Stimulated activated CD4-positive, alpha-beta T cell treated with anti-CD3 and anti-CD28 coated beads, Interleukin-12 subunit alpha, Interleukin-12 subunit beta, amount 100 ng/mL, for 48 hours (primary cell): Measurements from ENCODE around the gene FZD2.
A peak's percentile ranks its signal among the peaks of the same experiment; 100 is the strongest.
"Not testable (repeated sequence)": the region's sequence is repeated elsewhere in the genome, so short reads cannot be mapped to it uniquely, and the experiment has no call there.

Experiments used
- DNase-seq, 3 donors: peaks; one replicate each; pipeline ENCODE4 v3.0.0-alpha.2; 2020; ENCODE audit warnings: low read depth in 2 of 3, low spot score in 1 of 3

FZD2 gene

DNA sequence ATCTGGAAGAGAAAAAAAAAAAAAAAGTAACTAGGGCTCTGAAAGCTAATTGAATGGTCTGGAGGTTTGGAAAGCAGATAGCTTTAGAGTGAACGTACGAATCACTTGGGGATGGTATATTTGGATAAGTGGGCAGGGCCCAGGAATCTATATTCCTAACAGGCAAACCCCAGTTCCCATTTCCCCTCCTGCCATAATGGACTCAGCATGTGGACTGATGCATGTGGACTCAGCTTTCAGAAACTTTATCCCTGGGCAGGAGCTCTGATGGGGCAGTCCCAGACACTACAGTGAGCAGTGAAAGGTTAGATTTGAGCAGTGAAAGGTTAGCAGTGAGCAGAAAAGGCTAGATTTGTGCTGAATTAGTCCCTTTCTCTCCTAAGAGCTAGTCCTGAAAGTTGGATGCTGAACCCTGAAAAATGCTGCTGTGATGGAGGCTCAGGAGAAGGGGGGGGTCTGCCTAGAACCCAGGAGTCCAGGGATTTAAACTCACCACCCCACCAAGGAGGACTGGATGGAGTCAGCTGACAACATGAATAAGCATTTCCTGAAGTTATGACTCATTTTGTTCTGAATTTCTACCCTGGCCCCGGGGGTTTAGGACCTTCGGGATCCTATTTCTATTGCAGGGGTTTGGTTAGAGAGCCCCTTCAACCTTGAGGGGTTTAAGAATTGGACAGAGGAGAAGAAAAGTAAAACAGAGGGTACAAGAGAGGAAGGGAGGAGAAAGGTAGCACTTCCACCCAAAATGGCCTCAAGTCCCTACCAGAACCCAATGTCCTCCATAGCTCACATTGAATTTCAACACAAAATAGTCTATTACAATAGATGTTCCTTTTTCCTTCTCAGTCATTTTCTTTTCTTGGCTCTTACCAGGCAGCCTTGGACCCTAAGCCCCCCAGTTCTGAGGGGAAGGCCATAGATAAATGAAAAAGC is 10.3 kb upstream of the FZD2 start:
- no peak for DNase-seq

DNA sequence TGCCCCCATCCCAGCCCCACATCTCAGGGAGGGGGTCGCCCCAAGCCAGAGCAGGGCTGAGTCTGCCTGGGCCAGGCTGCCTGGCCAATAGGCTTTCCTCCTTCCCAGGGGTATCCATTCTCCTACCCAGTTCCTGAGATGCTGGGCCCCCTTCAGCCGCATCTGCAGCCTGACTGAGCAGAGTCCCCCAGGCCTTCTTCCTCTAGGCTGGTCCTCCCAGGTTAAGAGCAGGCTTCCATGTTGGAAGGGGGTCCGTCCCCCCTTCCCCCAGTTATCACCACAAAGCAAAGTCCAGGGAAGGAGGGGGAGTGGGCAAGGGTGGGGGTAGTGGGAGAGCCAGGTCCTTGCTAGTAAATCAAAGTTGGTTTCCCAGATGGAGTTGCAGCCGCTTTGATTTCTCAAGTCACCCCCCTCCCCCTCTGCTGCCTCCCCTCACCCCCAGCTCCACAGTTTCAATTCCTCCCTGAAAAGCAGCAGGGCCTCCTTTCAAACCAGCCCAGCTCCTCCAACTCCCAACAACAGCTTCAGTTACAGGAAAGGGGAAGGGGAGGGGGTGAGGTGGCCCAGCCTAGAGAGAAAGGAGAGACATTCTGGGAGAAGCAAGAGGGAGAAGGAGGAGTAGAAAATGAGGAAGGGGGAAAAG is 9.5 kb upstream of the FZD2 start:
- no peak for DNase-seq

DNA sequence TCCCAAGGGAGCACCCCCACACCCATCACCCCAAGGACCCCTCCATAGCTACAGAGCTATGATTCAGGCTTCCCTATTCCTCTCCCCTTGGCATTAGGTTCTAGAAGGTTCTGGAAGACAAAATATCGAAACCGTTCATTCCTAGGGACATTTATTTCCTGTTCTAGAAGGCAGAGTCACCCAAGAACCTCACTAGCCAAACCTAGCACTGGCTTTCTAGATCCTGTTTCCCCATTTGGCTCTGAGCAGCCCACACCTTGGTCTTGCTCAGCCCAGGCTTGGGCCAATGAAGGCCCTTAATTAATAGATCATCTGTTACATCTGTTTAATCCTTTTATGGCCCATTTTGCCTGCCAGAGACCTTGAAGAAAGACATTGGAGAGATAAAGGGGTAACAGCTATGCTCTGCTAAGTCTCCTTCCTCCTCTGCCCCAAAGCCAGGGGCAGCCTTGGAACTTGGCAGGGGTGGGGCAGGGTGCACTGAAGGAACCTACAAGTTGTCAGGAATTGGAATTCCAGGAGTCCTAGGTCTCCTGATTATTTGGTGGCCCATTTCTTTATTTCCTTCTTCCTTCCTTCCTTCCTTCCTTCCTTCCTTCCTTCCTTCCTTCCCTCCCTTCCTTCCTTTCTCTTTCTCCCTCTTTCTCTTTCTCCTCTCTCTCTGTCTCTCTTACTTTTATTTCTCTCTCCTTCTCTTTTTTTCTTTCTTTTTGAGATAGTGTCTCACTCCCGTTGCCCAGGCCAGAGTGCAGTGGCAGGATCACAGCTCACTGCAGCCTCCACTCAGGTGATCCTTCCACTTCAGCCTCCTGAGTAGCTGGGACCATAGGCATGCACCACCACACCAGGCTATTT is 8.7 kb upstream of the FZD2 start:
- no peak for DNase-seq

DNA sequence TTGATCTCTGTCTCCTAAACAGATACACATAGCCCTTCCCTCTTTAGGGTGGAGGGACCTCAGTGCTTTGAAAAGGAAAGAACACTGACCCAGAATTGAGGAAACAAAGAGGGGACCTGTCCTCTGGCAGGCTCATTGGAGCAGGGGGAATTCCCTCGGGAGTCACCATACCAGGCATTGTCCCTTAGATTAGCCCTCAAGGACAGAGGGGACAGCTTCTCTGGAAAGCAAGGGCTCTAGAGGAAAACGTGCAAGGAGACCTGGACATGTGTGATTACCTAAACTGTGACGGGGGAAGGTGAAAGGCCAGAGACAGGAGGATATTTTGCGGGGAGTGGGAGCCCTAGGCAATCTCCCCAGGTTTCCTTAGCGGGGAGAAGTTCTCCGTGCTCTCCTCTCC is 7.6 kb upstream of the FZD2 start:
- no peak for DNase-seq

DNA sequence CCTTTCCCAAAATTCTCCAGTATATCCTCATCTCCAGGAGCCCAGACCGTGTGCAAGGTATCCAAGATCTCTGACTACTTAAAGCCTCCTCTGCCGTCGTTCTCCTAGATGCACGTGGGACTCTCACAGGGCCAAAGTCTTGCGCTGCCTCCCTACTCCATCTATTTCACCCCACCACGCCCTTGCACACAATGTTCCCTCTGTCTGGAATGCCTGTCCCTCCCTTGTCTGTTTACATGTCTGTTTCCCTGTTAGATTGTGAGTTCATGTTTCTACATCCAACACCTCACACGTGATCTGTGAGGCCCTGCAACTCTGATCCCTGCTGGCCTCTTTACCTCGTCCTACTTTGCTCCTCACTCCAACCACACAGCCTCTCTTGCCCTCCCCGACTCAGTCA is 4.9 kb upstream of the FZD2 start:
- DNase-seq: no peak

DNA sequence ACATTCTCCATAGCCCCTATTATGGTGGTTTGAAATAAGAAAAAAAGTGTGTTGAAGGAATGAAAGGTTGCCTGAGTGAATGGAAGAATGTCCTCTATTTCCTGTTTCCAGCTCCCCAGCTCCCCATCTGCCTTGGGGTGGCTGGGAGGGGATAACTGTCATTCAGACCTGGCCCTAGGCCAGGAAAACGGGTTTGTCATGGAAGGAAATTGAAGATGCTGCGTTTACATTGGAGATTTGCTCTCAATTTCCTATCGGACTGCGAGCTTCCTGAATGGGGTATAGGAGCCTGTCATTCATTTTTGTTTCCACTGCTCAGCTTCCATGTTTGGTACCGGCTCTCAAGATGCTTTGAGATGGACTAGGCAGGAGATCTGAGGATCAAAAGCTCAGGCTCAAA is 2.2 kb upstream of the FZD2 start:
- no peak for DNase-seq

DNA sequence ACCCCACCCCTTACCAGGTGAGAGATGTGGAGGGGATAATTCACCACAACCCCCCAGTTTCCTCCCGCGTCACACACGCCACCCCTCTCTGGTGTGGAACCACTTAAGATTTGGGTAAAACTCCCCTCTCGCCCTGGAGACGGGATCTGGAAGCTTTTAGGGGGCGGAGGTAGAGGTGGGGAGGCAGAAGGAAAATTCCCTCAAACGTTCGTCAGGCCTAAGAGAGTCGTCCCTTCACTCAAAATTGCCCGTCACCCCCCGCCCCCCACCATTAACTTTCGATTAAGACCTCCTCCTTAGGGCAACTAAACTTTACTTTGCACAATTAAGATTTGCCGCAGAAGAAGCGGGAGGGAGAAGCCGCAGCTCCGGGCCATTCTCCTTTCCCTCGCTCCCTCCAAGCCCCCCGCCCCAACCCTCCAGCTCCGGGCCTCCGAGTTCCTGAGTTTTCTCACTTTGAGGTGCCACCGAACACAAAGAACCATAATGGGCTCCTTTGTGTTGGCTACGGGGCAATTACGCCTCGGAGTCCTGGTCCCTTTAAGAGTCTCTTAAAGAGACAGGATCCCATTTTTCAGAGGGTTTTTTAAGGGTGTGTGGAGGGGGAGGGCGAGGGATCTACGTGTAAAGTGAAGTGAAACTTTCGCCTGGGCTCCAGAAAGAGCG is 985 bp upstream of the FZD2 start:
- no peak for DNase-seq

DNA sequence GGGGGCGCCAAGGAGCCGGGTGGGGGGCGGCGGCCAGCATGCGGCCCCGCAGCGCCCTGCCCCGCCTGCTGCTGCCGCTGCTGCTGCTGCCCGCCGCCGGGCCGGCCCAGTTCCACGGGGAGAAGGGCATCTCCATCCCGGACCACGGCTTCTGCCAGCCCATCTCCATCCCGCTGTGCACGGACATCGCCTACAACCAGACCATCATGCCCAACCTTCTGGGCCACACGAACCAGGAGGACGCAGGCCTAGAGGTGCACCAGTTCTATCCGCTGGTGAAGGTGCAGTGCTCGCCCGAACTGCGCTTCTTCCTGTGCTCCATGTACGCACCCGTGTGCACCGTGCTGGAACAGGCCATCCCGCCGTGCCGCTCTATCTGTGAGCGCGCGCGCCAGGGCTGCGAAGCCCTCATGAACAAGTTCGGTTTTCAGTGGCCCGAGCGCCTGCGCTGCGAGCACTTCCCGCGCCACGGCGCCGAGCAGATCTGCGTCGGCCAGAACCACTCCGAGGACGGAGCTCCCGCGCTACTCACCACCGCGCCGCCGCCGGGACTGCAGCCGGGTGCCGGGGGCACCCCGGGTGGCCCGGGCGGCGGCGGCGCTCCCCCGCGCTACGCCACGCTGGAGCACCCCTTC is 484 bp downstream of the FZD2 start:
- DNase-seq: peak in 1 of 3 donors; percentile 15

DNA sequence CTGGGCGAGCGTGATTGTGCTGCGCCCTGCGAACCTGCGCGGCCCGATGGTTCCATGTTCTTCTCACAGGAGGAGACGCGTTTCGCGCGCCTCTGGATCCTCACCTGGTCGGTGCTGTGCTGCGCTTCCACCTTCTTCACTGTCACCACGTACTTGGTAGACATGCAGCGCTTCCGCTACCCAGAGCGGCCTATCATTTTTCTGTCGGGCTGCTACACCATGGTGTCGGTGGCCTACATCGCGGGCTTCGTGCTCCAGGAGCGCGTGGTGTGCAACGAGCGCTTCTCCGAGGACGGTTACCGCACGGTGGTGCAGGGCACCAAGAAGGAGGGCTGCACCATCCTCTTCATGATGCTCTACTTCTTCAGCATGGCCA is 1.0 kb downstream of the FZD2 start:
- no peak for DNase-seq

DNA sequence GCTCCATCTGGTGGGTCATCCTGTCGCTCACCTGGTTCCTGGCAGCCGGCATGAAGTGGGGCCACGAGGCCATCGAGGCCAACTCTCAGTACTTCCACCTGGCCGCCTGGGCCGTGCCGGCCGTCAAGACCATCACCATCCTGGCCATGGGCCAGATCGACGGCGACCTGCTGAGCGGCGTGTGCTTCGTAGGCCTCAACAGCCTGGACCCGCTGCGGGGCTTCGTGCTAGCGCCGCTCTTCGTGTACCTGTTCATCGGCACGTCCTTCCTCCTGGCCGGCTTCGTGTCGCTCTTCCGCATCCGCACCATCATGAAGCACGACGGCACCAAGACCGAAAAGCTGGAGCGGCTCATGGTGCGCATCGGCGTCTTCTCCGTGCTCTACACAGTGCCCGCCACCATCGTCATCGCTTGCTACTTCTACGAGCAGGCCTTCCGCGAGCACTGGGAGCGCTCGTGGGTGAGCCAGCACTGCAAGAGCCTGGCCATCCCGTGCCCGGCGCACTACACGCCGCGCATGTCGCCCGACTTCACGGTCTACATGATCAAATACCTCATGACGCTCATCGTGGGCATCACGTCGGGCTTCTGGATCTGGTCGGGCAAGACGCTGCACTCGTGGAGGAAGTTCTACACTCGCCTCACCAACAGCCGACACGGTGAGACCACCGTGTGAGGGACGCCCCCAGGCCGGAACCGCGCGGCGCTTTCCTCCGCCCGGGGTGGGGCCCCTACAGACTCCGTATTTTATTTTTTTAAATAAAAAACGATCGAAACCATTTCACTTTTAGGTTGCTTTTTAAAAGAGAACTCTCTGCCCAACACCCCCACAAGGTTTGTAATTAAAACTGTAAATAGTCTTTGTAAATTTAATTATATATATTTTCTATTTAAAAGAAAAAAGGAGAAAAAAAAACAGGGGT is 1.7 kb downstream of the FZD2 start:
- no peak for DNase-seq

DNA sequence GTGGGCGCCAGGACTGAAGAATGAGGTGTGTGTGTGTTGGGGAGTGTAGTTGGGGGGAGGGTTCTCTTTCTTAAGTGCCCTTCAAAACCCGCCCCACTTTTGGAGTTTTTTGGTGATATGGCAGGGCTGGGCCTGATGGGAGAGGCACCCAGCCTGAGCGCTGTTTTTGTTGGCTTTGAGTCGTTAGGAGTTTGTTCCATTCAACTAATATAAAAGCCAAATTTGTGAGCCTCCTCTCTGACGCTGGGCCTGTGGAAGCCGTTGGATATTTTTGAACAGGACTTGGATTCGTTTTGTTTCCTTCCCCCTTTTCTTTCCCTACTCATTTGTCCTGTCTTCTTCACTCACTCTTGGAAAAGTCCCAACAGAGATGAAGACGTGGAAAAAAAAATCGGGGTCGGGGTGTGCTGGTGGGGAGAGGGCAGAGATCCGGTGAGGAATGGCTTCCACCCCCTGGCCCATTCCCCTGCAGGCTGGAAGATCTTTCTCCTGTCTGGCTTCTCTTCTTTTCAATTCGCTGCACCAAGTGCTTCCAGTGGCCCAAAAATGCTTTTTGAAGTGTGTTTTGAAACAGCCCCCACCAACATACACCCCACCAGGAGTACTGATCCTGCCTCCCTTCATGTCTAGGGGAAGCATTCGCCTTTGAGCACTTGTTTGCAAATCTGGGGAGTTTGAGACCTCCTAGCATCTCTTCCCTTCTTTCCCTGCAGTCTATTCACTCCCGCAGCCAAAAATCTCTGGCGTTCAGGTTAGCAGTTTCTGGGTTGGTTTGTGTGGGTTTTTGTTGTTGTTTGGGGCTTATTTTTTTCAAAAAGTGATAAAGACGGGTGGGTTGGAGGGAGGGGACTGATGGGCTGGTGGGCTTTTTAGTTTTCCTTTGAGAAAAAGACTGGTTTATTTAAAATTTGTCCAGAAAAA is 2.6 kb downstream of the FZD2 start:
- no peak for DNase-seq

DNA sequence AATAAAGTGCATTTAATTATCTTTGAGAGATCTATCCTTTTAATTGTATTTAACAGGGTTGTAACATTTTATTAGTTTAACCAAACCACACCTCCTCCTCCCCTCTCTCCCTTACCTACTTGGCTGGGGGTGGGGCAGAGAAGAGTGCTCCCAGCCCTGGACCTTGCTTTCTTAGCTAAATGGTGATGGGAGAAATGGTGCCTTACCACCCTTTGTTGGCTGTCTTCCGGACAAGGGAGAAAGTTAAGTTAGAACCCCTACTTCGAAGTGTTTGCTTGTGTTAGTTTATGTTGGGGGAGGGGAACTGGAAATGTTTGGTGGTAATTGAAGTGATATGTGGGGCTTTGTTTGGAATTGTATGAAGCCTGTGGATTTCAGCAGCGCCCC is 3.9 kb downstream of the FZD2 start:
- DNase-seq: no peak

DNA sequence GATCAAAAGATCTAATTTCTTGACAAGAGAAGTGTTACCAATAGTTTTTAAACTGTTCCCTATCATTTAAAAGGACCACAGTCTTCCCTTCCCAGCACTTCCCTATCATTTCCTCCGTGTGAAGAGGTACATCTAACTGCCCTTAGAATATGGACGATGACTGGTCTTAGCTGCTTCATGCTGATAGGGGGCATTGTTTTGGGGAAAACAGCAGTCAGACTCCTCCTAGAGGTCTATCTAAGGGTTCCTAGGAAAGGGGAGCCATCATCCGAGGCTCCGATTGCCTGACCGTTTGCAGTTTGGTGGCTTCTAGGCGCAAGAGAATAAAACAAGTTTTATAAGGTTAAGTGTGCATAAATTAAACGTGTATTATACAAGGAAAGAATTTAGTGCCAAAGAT is 7.1 kb downstream of the FZD2 start:
- no peak for DNase-seq

DNA sequence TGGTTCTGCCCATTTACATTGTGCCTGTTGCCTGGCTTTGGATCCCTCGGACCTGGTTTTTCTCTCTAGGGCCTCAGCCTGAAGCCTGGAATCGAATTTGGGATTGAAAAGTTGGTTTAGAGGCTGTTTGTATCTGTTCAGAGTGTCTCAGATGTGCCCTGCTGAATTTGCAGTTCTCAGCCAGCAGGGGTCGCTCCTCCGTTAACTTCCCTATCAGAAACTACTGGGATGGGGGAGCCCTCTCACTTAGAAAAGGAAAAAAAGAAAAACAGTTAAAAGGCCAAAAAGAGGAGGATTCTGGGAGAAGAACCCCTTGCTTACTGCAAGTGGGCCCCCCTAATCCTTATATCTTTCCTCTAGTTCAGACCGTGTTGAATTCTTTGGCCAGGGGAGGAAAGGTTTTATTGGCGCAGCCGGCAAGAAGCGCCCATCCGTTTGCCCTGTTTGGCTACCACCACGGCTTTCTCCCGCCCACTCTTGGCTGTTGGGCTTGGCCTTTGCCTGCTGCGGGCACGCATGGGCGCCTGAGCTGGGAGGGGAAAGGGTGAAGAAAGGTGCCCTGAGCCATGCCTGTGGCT is 8.7 kb downstream of the FZD2 start:
- DNase-seq: no peak

DNA sequence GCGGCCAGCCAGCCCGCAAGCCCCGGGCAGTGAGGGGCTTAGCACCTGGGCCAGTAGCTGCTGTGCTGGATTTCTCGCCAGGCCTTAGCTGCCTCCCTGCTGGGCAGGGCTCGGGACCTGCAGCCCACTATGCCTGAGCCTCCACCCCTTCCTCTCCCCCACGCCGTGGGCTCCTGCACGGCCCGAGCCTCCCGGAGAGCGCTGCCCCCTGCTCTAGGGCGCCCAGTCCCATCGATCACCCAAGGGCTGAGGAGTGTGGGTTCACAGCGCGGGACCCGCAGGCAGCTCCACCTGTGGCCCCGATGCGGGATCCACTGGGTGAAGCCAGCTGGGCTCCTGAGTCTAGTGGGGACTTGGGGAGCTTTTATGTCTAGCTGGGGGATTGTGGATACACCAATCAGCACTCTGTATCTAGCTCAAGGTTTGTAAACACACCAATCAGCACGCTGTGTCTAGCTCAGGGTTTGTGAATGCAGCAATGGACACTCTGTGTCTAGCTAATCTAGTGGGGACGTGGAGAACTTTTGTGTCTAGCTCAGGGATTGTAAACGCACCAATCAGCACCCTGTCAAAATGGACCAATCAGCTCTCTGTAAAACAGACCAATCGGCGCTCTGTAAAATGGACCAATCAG is 11.1 kb downstream of the FZD2 start:
- DNase-seq: not testable (repeated sequence)

DNA sequence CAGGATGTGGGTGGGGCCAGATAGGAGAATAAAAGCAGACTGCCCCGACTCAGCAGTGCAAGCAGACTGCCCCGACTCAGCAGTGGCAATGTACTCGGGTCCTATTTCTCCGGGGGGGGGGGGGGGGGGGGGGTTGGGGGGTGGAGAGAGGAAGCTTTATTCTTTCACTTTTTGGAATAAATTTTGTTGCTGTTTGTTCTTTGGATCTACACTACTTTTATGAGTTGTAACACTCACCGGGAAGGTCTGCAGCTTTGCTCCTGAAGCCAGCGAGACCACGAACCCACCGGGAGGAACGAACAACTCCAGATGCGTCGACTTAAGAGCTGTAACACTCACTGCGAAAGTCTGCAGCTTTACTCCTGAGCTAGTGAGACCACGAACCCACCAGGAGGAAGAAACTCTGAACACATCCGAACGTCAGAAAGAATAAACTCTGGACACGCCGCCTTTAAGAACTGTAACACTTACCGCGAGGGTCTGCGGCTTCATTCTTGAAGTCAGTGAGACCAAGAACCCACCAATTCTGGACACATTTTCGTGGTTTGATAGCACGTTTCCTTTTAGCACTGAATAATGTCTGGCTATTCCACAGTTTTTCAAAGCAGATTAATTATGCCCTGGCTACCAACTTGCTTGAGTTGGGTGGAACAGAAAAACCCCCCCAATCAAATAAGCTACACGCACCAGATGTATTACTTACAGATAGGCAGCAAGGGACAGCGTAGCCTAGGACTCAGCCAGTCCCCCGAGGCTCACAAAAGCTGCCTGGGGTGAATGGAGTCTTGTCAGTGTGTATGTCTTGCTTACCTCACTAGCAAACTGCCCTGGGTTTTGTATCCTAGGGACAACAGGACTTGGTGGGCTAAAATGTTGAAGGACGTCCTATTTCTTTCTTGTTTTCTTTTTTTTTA is 11.9 kb downstream of the FZD2 start:
- DNase-seq: peak in 1 of 3 donors; percentile 11

DNA sequence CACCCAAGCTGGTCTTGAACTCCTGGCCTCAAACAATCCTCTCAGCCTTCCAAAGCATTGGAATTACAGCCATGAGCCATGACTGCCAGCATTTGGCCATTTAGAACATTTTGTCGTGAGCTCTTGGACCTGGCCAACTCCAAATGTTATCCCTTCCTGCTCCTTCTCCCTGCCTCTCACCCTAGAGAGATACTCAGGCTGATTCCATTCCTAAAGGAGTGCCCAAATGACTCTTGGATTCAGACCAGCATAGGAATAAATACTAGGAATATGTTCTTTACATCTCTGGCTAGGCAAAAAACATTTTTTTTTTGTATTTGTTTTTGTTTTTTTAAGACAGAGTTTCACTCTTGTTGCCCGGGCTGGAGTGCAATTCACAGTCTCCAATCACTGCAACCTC is 15.5 kb downstream of the FZD2 start:
- DNase-seq: no peak
